ENCODE measurements around the gene NTRK2.

Gene NTRK2

GRCh38 chr9:84935528-84936117 lies 266.1 kb downstream of the NTRK2 start:
- no peaks in the 10 kb centered on the region for H3K9me3 ChIP-seq (ENCODE audit: control insufficient read depth, low read length)
- no peak overlapping the region for H3K27ac ChIP-seq (ENCODE audit: low read depth, low read length, severe bottlenecking)

GRCh38 chr9:84937180-84937579 lies 267.7 kb downstream of the NTRK2 start:
- Histone ChIP-seq H3K4me1 (ENCODE audit: control insufficient read depth, insufficient read depth, low read length, poor library complexity, severe bottlenecking) (no peaks in the 10 kb centered on the region), H3K27ac (ENCODE audit: low read depth, low read length, severe bottlenecking) (no peak overlapping the region), H3K4me3 (ENCODE audit: extremely low read depth, insufficient read depth, low read length, poor library complexity, severe bottlenecking) (no peak overlapping the region), H3K36me3 (ENCODE audit: control insufficient read depth, insufficient read depth, low read length) (no peaks in the 10 kb centered on the region), H3K9me3 (ENCODE audit: control insufficient read depth, low read length) (no peaks in the 10 kb centered on the region)
- 33 to 37% methylated on average over 2 of the region's 2 CpGs for WGBS, 2 experiments (ENCODE audit: insufficient coverage in 2 of 2)

More at GRCh38 chr9:84935528-84936117, 266.1 kb downstream of the NTRK2 start:
- Histone ChIP-seq H3K4me1 (ENCODE audit: control insufficient read depth, insufficient read depth, low read length, poor library complexity, severe bottlenecking) (no peaks in the 10 kb centered on the region), H3K36me3 (ENCODE audit: control insufficient read depth, insufficient read depth, low read length) (no peaks in the 10 kb centered on the region), H3K4me3 (ENCODE audit: extremely low read depth, insufficient read depth, low read length, poor library complexity, severe bottlenecking) (no peak overlapping the region)

- WGBS, 2 experiments (ENCODE audit: insufficient coverage in 2 of 2): 90 to 100% methylated on average over 2 of the region's 3 CpGs
- Histone ChIP-seq H3K36me3 (ENCODE audit: control insufficient read depth, insufficient read depth, low read length) (no peaks in the 10 kb centered on the region), H3K27ac (ENCODE audit: low read depth, low read length, severe bottlenecking) (no peak overlapping the region), H3K4me1 (ENCODE audit: control insufficient read depth, insufficient read depth, low read length, poor library complexity, severe bottlenecking) (no peaks in the 10 kb centered on the region), H3K4me3 (ENCODE audit: extremely low read depth, insufficient read depth, low read length, poor library complexity, severe bottlenecking) (no peak overlapping the region), H3K9me3 (ENCODE audit: control insufficient read depth, low read length) (no peaks in the 10 kb centered on the region)
Observed at GRCh38 chr9:84937581-84937980, 268.1 kb downstream of the NTRK2 start.

DNA sequence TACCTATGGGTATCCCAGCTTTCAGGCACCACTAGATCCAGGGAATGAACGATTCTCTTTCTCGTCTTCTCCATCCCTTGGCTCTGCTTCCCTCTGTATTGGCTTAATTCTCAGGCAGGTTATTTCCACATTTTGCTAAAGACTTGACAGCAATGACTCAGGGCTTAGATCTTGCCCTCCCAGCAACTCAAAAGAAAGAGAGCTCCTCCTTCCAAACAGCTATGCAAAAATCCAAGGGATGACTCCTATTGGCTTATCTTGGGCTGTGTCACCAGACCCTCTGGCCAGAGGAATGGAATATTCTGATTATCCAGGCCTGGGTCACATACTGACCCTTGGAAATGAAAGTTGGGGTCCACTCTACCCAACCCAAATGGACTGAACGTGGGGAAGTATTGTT lies 270.2 kb downstream of the NTRK2 start:
- no peak overlapping the region for H3K4me3 ChIP-seq (ENCODE audit: extremely low read depth, insufficient read depth, low read length, poor library complexity, severe bottlenecking)
- no peaks in the 10 kb centered on the region for H3K4me1 ChIP-seq (ENCODE audit: control insufficient read depth, insufficient read depth, low read length, poor library complexity, severe bottlenecking)
- H3K27ac ChIP-seq (ENCODE audit: low read depth, low read length, severe bottlenecking): no peak overlapping the region
- no peaks in the 10 kb centered on the region for H3K9me3 ChIP-seq (ENCODE audit: control insufficient read depth, low read length)
- 73 to 95% methylated on average over 2 of the region's 3 CpGs for WGBS, 2 experiments (ENCODE audit: insufficient coverage in 2 of 2)
- H3K36me3 ChIP-seq (ENCODE audit: control insufficient read depth, insufficient read depth, low read length): no peaks in the 10 kb centered on the region

GRCh38 chr9:84940294-84940693 lies 270.8 kb downstream of the NTRK2 start:
- Histone ChIP-seq H3K9me3 (ENCODE audit: control insufficient read depth, low read length) (no peaks in the 10 kb centered on the region), H3K4me1 (ENCODE audit: control insufficient read depth, insufficient read depth, low read length, poor library complexity, severe bottlenecking) (no peaks in the 10 kb centered on the region), H3K4me3 (ENCODE audit: extremely low read depth, insufficient read depth, low read length, poor library complexity, severe bottlenecking) (no peak overlapping the region), H3K36me3 (ENCODE audit: control insufficient read depth, insufficient read depth, low read length) (no peaks in the 10 kb centered on the region), H3K27ac (ENCODE audit: low read depth, low read length, severe bottlenecking) (no peak overlapping the region)
- WGBS, 2 experiments (ENCODE audit: insufficient coverage in 2 of 2): 91 to 95% methylated on average over 2 of the region's 2 CpGs

DNA sequence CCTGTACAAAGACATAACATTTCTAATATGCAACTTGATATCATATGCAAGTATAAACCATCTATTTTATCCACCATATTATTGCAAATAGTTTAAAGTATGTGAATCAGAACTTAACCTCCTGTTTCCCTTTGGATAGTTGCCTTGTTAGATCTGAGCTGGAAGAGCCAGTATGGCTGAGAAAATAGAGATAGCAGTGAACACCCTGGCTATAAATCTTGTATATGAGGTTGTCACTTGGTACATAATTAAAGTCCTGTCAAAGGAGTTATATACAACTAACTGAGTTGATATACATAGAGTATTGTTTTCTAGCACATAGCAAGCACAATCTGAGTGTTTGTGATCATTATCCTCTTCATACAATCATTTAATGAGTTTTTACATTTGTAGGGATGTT lies 272.3 kb downstream of the NTRK2 start:
- Histone ChIP-seq H3K4me3 (ENCODE audit: extremely low read depth, insufficient read depth, low read length, poor library complexity, severe bottlenecking) (no peak overlapping the region), H3K4me1 (ENCODE audit: control insufficient read depth, insufficient read depth, low read length, poor library complexity, severe bottlenecking) (no peaks in the 10 kb centered on the region), H3K9me3 (ENCODE audit: control insufficient read depth, low read length) (no peaks in the 10 kb centered on the region), H3K36me3 (ENCODE audit: control insufficient read depth, insufficient read depth, low read length) (no peaks in the 10 kb centered on the region), H3K27ac (ENCODE audit: low read depth, low read length, severe bottlenecking) (no peak overlapping the region)

DNA sequence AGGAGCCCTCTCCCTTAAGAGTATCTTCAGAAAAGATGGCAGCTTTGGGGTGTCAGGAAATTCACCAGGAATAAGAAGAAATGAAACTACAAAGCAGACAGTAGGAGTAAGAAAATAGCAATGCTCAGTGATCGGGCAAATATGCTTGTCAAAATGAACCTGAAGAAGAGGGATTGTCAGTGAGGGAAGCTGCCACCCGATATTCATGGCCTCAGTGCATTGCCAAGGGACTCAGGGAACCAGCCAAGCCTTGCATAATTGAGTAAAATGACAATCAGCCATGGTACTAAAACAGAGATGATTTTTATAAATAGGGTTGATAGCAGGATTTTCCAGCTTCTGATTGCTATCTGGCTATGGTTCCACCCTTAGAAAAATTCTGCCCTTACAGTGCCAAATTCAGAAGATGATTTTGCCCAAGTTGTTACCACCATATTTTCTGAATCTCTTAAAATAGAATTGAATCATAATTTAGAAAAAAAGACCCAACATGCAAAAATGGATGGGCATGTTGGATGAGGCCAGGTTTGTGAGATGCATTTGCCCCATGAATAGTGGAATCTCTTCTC lies 274.0 kb downstream of the NTRK2 start:
- Histone ChIP-seq H3K9me3 (ENCODE audit: control insufficient read depth, low read length) (no peaks in the 10 kb centered on the region), H3K27ac (ENCODE audit: low read depth, low read length, severe bottlenecking) (no peak overlapping the region), H3K4me1 (ENCODE audit: control insufficient read depth, insufficient read depth, low read length, poor library complexity, severe bottlenecking) (no peaks in the 10 kb centered on the region), H3K4me3 (ENCODE audit: extremely low read depth, insufficient read depth, low read length, poor library complexity, severe bottlenecking) (no peak overlapping the region), H3K36me3 (ENCODE audit: control insufficient read depth, insufficient read depth, low read length) (no peaks in the 10 kb centered on the region)
- WGBS, 2 experiments (ENCODE audit: insufficient coverage in 2 of 2): 79 to 82% methylated on average over 2 of the region's 2 CpGs

DNA sequence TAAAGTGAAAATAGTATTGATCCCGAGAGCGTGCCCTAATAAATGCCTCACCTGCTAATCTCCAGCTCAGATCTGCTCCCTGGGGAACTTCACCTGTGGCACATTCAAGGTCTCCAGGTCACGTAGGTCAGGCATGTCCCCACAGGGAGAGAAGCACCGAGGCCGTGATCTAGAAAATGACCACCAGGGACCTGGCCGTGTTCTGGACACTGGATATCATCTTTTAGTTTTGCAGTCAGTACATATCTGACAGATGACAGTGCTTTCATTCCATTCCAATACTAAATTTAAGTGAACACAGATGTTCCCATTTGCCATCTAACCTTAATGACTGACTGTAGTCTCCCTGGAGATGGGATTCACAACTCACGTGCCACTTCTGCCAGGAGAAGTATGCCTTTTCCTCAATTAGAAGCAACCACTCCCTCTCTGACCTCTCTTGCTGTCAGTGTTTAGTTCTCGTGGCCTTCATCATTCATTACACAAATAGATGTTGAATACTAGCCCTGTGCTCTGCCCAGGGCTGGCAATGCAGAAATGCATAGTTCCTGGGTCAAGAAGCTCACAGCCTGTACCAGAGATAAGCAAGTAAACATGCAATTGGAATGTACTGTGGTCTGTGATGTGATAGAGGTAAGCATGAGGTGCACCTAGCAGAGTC lies 276.5 kb downstream of the NTRK2 start:
- no peak overlapping the region for H3K27ac ChIP-seq (ENCODE audit: low read depth, low read length, severe bottlenecking)
- H3K9me3 ChIP-seq (ENCODE audit: control insufficient read depth, low read length): no peaks in the 10 kb centered on the region
- WGBS, 2 experiments (ENCODE audit: insufficient coverage in 2 of 2): 87 to 93% methylated on average over 8 of the region's 8 CpGs
- no peak overlapping the region for H3K4me3 ChIP-seq (ENCODE audit: extremely low read depth, insufficient read depth, low read length, poor library complexity, severe bottlenecking)
- H3K36me3 ChIP-seq (ENCODE audit: control insufficient read depth, insufficient read depth, low read length): no peaks in the 10 kb centered on the region
- H3K4me1 ChIP-seq (ENCODE audit: control insufficient read depth, insufficient read depth, low read length, poor library complexity, severe bottlenecking): no peaks in the 10 kb centered on the region

DNA sequence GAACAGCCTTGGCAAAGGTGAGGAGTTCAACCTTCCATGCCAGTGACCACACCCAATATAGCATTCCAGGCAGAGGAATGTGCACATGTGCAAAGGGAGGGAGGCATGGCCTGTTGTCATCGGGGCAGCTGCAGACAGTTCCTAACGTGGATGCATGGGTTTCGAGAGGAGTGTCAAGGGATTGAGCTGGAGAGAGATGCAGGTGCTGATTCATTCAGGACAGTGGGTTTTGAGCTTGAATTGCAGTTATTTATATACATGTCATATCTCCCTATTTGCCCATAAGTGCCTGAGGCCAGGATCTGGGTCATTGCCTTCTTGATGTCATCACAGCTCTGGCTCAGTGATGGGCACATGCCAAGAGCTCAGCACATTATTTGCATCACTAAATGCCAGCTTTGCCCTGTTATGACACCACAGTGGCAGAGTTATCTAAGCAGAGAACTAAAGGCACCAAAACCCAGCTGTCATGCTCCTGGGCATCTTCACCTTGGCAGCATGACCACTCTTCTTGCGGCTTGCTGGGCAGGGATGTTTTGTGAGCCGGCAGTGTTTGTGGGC lies 278.0 kb downstream of the NTRK2 start:
- no peaks in the 10 kb centered on the region for H3K4me1 ChIP-seq (ENCODE audit: control insufficient read depth, insufficient read depth, low read length, poor library complexity, severe bottlenecking)
- H3K27ac ChIP-seq (ENCODE audit: low read depth, low read length, severe bottlenecking): no peak overlapping the region
- no peaks in the 10 kb centered on the region for H3K9me3 ChIP-seq (ENCODE audit: control insufficient read depth, low read length)
- H3K36me3 ChIP-seq (ENCODE audit: control insufficient read depth, insufficient read depth, low read length): no peaks in the 10 kb centered on the region
- 89 to 100% methylated on average over 3 to 5 of the region's 5 CpGs for WGBS, 2 experiments (ENCODE audit: insufficient coverage in 2 of 2)
- no peak overlapping the region for H3K4me3 ChIP-seq (ENCODE audit: extremely low read depth, insufficient read depth, low read length, poor library complexity, severe bottlenecking)

DNA sequence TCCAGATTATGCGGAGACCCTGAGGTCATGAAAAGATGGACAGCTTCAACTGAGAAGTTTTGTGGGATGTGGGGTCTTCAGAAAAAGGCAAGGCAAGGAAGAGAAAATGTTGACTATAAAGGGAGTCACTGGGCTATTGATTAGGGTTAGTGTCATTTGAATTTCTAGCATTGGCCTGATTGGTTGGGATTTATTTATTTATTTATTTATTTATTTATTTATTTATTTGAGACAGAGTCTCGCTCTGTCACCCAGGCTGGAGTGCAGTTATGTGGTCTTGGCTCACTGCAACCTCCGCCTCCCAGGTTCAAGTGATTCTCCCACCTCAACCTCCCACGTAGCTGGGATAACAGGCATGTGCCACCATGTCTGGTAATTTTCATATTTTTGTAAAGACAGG lies 279.7 kb downstream of the NTRK2 start:
- Histone ChIP-seq H3K9me3 (ENCODE audit: control insufficient read depth, low read length) (no peaks in the 10 kb centered on the region), H3K4me1 (ENCODE audit: control insufficient read depth, insufficient read depth, low read length, poor library complexity, severe bottlenecking) (no peaks in the 10 kb centered on the region), H3K27ac (ENCODE audit: low read depth, low read length, severe bottlenecking) (no peak overlapping the region), H3K36me3 (ENCODE audit: control insufficient read depth, insufficient read depth, low read length) (no peaks in the 10 kb centered on the region), H3K4me3 (ENCODE audit: extremely low read depth, insufficient read depth, low read length, poor library complexity, severe bottlenecking) (no peak overlapping the region)
- WGBS, 2 experiments (ENCODE audit: insufficient coverage in 2 of 2): 94 to 100% methylated on average over 1 of the region's 4 CpGs

DNA sequence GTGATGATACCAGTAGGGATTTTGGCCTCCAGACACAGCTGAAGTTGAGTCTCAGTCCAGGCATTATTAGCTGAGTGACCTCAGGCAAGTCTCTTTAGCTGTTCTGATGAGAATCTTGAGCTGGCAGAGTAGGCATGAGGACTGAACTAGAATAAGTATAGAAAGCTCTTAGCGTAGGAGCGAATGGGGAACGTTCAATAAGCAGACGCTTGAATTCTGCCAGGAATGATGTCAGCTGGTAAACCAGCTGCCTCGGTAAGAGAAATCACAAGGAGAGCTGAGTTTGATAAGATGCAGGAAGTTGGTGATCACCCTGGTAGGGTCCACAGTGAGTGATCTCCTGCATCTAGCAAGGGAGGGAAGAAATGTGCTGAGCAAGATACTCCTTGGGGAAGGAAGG lies 280.4 kb downstream of the NTRK2 start:
- H3K4me3 ChIP-seq (ENCODE audit: extremely low read depth, insufficient read depth, low read length, poor library complexity, severe bottlenecking): no peak overlapping the region
- no peak overlapping the region for H3K27ac ChIP-seq (ENCODE audit: low read depth, low read length, severe bottlenecking)
- no peaks in the 10 kb centered on the region for H3K4me1 ChIP-seq (ENCODE audit: control insufficient read depth, insufficient read depth, low read length, poor library complexity, severe bottlenecking)
- WGBS, 2 experiments (ENCODE audit: insufficient coverage in 2 of 2): 91 to 97% methylated on average over 5 of the region's 5 CpGs
- no peaks in the 10 kb centered on the region for H3K9me3 ChIP-seq (ENCODE audit: control insufficient read depth, low read length)
- H3K36me3 ChIP-seq (ENCODE audit: control insufficient read depth, insufficient read depth, low read length): no peaks in the 10 kb centered on the region

All from mesodermal cell (in vitro differentiated cells).